ENCODE results near the gene CCDC146. TPM values are rescaled to one million over a fixed set of nuclear protein-coding genes. Genes with fewer than 3 reads are reported as not detected.

Gene CCDC146
- total RNA-seq, 1 experiment from 2014 or later: 4.7 TPM

DNA sequence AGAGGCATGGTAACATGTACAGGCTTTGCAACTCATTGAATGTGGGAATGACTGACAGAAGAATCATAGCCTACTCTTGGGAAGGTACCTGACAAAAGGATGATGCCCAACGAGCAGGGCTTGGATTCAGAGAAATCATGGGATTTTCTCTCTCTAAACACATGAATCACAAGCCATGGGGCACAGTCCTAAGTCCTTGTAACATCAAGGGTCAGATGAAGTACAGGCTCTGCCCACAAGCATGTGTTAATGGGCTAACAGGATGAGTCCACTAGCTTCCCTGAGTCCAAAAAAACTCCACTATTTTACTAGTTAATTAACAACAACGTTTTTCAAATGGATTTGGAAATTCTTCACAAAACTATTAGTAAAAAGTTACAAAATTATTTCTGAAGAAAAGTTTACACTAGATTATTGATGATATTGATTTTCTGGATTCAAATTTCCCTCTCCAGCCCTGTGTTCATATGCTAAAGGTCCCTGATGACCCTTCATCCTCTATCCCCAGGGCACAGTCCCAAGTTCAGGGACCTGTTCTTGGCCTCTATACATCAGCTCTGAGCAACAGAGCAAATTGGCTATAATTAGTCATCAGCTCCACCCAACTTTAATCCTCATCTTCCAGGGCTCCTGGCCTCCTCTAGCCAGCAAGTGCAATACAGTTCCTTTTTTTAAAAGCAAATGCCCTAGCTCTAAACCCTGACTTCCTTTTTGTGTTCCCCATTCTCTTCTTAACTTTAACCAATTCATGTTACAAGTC lies 194.0 kb downstream of the CCDC146 start:
- POLR2A ChIA-PET (ENCODE audit: unreplicated experiment): interaction anchor here (0.5 kb wide), 1 partner anchor 19 kb away, joined by 3 read pairs; no protein-coding TSS in a partner anchor
- Histone ChIP-seq H3K9me3 (ENCODE audit: low read length) (no peaks in the 10 kb centered on the region), H3K36me3 (ENCODE audit: low read depth, low read length) (no peaks in the 10 kb centered on the region), H2AFZ (ENCODE audit: low read length) (no peak overlapping the region), H3K9ac (ENCODE audit: low read length) (no peak overlapping the region; the same call in 1 of the 2 replicates), H3K79me2 (ENCODE audit: low read length) (no peaks in the 10 kb centered on the region), H3F3A (ENCODE audit: low read length, unreplicated experiment) (no peaks in the 10 kb centered on the region), H3K4me1 (ENCODE audit: insufficient read depth, low read length) (peaks cover 13% of the 10 kb centered on the region), H4K20me1 (ENCODE audit: low read length) (no peaks in the 10 kb centered on the region), H3K4me2 (ENCODE audit: low read length) (no peak overlapping the region; the same call in 1 of the 2 replicates), H3K27ac (ENCODE audit: low read length) (peak overlapping the region; percentile 67), H3K27me3 (ENCODE audit: low read length) (no peaks in the 10 kb centered on the region), H3K4me3 (ENCODE audit: low read length) (no peak overlapping the region), H3K9me2 (replicated peaks; ENCODE audit: low read length) (no peaks in the 10 kb centered on the region)
- intact Hi-C loops (cut with micrococcal nuclease): no loop called here
- peak; percentile 98 for ATAC-seq
- TF ChIP-seq, protein P1, sequence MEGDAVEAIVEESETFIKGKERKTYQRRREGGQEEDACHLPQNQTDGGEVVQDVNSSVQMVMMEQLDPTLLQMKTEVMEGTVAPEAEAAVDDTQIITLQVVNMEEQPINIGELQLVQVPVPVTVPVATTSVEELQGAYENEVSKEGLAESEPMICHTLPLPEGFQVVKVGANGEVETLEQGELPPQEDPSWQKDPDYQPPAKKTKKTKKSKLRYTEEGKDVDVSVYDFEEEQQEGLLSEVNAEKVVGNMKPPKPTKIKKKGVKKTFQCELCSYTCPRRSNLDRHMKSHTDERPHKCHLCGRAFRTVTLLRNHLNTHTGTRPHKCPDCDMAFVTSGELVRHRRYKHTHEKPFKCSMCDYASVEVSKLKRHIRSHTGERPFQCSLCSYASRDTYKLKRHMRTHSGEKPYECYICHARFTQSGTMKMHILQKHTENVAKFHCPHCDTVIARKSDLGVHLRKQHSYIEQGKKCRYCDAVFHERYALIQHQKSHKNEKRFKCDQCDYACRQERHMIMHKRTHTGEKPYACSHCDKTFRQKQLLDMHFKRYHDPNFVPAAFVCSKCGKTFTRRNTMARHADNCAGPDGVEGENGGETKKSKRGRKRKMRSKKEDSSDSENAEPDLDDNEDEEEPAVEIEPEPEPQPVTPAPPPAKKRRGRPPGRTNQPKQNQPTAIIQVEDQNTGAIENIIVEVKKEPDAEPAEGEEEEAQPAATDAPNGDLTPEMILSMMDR (conservative IDR thresholded peaks at IDR 0.05; ENCODE audit: low read depth, low read length): no peak
- TF ChIP-seq EZH2 (IDR thresholded peaks at IDR 0.05; ENCODE audit: low read length, unreplicated experiment): no peak
- no peak for TF ChIP-seq EZH2phosphoT487 (IDR thresholded peaks at IDR 0.05; ENCODE audit: borderline replicate concordance, low read length)
- BruUV-seq (replicated peaks): no TSS peak
- CTCF ChIA-PET: interaction anchor here (0.6 kb wide), 1 partner anchor 359 kb away, joined by 3 read pairs; no protein-coding TSS in a partner anchor
- peak; percentile 57 for DNase-seq

DNA sequence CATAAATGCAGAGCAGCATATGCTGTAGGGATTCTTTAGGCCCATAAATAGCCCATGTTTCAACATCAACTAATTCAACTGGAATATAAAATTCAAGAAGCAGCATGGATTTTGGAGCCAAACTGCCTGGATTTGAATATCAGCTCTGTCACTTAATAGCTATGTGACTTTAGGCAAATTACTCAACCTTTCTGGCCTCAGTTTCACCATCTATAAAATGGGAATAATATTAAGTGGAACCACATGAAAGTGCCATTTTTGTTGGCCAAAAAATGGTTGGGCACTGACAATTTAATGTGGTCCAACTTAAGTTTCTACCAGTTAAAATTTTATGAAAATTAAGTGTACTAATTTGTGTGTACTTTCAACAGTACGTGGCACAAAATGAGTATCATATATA lies 195.6 kb downstream of the CCDC146 start:
- DNase-seq (no peak), ATAC-seq (no peak)
- BruUV-seq (replicated peaks): no TSS peak
- Histone ChIP-seq H3K9me3 (ENCODE audit: low read length) (no peaks in the 10 kb centered on the region), H3K4me3 (ENCODE audit: low read length) (no peak overlapping the region), H3K36me3 (ENCODE audit: low read depth, low read length) (no peaks in the 10 kb centered on the region), H3K27me3 (ENCODE audit: low read length) (no peaks in the 10 kb centered on the region), H4K20me1 (ENCODE audit: low read length) (no peaks in the 10 kb centered on the region), H3K79me2 (ENCODE audit: low read length) (no peaks in the 10 kb centered on the region), H2AFZ (ENCODE audit: low read length) (no peak overlapping the region), H3K9me2 (replicated peaks; ENCODE audit: low read length) (no peaks in the 10 kb centered on the region), H3K4me1 (ENCODE audit: insufficient read depth, low read length) (peaks cover 13% of the 10 kb centered on the region), H3K9ac (ENCODE audit: low read length) (no peak overlapping the region), H3K4me2 (ENCODE audit: low read length) (no peak overlapping the region), H3F3A (ENCODE audit: low read length, unreplicated experiment) (no peaks in the 10 kb centered on the region), H3K27ac (ENCODE audit: low read length) (no peak overlapping the region)
- CTCF ChIA-PET: no interaction called here
- intact Hi-C loops (cut with micrococcal nuclease): no loop called here
- TF ChIP-seq, protein P1 (conservative IDR thresholded peaks at IDR 0.05; ENCODE audit: low read depth, low read length): no peak
- TF ChIP-seq EZH2 (IDR thresholded peaks at IDR 0.05; ENCODE audit: low read length, unreplicated experiment): no peak
- TF ChIP-seq EZH2phosphoT487 (IDR thresholded peaks at IDR 0.05; ENCODE audit: borderline replicate concordance, low read length): no peak
- POLR2A ChIA-PET (ENCODE audit: unreplicated experiment): interaction anchor here (0.6 kb wide), 1 partner anchor 17 kb away, joined by 4 read pairs; no protein-coding TSS in a partner anchor

DNA sequence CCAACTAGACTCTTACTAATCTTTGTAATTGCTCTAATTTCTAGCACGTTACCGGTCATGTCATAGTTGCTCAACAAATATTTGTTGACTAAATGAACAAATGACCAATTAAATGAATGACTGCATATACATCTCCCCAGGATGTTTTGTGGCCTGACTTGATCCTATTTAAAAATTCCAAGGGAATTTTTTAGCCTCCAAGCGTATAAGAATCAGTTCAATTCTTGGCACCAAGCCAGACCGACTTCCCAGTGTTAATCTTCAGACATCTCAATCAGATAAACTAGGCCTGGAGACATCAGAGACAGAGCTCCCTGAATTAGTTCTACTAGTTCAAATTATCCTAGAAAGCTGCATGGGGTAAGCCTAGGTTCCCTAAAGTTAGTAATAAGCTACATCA lies 197.7 kb downstream of the CCDC146 start:
- CTCF ChIA-PET: no interaction called here
- H3K4me1 ChIP-seq (ENCODE audit: insufficient read depth, low read length): peaks cover 13% of the 10 kb centered on the region
- no peaks in the 10 kb centered on the region for H3K9me3 ChIP-seq (ENCODE audit: low read length)
- H3K9me2 ChIP-seq (replicated peaks; ENCODE audit: low read length): no peaks in the 10 kb centered on the region
- no peak overlapping the region for H2AFZ ChIP-seq (ENCODE audit: low read length)
- ATAC-seq: no peak
- H3K36me3 ChIP-seq (ENCODE audit: low read depth, low read length): no peaks in the 10 kb centered on the region
- no peaks in the 10 kb centered on the region for H3K79me2 ChIP-seq (ENCODE audit: low read length)
- H3K27ac ChIP-seq (ENCODE audit: low read length): no peak overlapping the region
- no peaks in the 10 kb centered on the region for H4K20me1 ChIP-seq (ENCODE audit: low read length)
- H3K27me3 ChIP-seq (ENCODE audit: low read length): no peaks in the 10 kb centered on the region
- intact Hi-C loops (cut with micrococcal nuclease): no loop called here
- H3K4me2 ChIP-seq (ENCODE audit: low read length): no peak overlapping the region
- DNase-seq: no peak
- BruUV-seq (replicated peaks): no TSS peak
- H3F3A ChIP-seq (ENCODE audit: low read length, unreplicated experiment): no peaks in the 10 kb centered on the region
- POLR2A ChIA-PET (ENCODE audit: unreplicated experiment): no interaction called here
- H3K4me3 ChIP-seq (ENCODE audit: low read length): no peak overlapping the region
- no peak overlapping the region for H3K9ac ChIP-seq (ENCODE audit: low read length)
- no peak for TF ChIP-seq EZH2 (IDR thresholded peaks at IDR 0.05; ENCODE audit: low read length, unreplicated experiment)
- TF ChIP-seq, protein P1 (conservative IDR thresholded peaks at IDR 0.05; ENCODE audit: low read depth, low read length): no peak
- no peak for TF ChIP-seq EZH2phosphoT487 (IDR thresholded peaks at IDR 0.05; ENCODE audit: borderline replicate concordance, low read length)
